CD4-positive, alpha-beta T cell treated with Interferon gamma for 1 hour (primary cell): ENCODE data around the gene XKR7.

Experiments
- DNase-seq: peaks from one replicate; pipeline ENCODE4 v3.0.0-alpha.2; 2020

XKR7 gene

DNA sequence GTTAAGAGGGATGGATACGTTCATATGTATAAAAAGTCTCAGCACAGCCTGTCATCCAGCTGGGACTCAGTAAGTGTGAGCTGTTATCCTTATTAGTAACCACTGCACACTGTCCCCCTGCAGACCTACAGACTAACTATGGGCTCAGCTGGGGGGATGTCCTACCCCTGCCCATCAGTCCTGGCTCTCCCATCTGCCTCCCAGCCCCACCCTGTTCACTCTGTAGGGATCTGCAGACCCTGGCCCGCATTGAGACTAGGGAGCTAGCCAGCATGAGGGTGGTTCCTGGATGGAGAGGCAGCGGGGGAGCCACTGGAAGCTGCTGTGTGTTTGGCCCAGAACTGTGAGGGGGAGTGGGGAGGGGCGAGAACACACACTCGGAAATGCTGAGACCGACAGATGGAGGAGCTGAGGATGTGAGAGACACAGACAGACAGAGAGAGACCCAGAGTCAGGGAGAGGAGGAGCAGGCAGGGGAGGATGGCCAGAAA, 17.1 kb downstream of the XKR7 start:
- no peak for DNase-seq

DNA sequence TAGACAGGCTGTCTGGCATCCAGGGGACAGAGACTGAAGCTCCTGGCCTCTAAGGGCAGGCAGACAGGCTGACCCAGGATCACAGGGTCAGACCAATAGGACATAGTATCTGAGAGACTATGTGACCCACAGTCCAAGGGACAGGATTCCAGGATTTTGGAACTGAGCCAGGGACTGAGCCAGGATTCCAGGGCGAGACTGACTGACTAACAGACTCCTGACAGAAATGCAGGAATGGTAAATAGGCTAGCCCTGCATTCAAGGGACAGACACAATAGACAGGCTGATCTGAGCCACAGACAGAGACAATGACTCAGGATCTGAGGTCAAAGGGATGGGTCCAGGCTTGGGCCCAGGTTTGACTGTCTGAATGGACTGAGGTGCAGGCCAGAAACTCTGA, 19.8 kb downstream of the XKR7 start:
- DNase-seq = no peak

DNA sequence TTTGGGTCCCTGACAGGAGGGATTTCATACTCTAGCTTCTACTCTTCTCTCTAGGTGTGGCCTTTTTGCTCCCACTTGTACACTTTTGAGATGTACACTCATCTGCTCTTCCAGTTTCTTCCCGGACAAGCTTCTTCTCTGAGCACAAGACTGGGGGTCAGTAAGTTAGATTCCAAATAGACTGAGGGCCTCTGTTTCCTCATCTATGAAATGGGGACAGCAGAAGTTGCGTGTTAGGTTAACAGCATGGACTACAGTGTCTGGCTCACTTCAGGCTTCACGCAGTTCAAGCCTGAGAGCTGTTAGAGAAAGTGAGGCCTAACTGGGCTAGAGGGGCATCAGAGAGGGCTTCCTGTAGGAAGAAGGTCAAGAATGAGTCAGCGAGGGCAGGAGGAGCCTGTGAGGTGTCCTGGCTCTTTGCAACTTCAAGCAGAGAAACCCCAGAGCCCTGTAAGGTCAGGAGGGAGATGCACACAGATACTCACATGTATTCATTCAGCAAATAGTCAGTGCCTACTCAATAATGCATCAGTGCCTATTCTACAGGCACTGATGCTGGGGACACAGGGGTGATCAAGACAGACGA, 20.6 kb downstream of the XKR7 start:
- no peak for DNase-seq

DNA sequence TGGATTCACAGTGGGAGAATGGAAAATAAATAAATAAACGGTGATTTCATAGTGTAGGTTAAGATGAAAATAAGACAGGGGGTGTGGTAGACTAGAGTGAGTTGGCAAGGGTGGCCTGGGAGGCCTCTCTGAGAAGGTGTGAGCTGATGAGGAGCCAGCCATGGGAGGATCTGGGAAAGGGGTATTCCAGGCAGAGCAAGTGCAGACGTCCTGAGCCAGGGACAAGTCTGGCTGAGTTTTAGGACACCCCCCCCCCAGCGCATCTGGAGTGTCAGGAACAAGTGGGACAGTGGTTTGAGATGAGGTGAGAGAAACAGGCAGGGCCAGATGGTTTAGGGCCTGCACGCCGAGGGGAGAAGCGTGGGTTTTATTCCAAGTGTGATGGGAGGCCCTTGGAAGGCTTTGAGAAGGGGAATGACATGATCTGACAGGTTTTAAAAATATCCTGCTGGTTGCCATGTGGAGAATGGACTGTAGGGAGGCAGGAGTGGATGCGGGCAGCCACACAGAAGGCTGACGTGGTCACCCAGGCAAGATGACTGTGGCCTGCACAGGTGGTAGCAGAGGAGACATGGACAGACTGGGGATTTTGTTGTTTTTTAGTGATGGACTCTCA, 21.2 kb downstream of the XKR7 start:
- no peak for DNase-seq

DNA sequence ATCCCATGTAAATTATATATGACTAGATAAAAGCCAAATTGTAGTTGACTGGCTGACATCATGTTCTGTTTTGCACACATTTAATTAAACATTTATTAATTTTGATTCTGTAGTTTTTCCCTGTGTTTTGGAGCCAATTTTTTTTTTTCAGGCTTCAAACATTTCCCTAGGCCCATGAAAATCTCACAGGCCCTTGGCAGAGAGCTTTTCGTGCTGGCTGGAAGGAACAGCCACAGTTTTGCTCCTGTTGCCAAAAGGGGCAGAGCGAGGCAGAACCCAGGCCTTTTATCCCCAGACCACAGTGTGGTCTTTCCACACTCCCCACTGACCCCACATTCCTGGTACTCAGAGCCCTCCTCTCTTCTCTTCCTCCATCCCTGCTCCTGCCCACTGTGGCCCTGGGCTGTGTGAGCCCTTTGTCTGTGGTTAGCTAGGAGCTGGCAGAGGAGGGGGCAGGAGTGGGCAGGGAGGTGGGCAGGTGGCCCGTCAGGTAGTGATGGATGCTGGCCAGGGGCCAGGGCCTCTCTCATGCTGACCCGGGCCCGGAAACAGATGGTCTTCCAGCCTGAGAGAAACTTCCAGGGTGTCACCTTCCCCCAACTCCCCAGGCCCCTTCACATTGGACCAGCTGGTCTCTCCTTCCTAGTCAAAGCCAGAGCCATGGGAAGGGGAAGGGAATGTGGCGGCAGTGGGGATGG, 22.8 kb downstream of the XKR7 start:
- no peak for DNase-seq

DNA sequence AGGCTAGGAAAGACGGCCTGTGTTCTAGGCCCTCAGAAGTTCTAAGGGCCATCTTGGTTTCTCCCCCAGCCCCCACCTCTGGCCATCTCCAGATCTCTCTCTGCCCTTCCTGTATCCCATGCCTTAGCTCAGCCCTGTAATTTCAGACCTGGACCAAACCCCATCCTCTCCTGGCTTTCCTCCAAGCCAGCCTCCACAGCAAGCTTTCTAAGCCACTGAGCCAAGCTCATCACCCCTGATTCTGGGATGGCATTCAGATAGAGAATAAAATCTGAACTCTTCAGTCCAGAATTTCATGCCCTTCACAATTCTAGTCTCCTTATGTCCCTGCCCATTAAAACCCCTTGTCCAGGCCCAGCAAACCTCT, 23.4 kb downstream of the XKR7 start:
- no peak for DNase-seq

DNA sequence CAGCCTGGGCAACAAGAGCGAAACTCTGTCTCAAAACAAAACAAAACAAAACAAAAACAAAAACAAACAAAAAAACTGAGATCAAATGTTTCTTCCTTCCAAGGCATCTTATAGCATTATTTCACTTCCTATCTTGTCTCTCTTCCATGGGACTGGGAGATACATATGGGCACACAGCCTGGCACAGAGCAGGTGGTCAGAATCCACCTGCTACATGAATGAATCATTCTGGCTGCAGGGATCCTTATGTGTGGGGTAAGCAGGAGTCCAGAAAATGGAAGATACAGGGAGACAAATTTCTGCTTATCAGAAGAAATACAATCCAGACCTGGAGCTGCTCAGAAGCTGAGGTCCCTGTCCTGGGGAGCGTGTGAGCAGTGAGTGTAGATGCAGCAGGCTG, 24.1 kb downstream of the XKR7 start:
- no peak for DNase-seq

DNA sequence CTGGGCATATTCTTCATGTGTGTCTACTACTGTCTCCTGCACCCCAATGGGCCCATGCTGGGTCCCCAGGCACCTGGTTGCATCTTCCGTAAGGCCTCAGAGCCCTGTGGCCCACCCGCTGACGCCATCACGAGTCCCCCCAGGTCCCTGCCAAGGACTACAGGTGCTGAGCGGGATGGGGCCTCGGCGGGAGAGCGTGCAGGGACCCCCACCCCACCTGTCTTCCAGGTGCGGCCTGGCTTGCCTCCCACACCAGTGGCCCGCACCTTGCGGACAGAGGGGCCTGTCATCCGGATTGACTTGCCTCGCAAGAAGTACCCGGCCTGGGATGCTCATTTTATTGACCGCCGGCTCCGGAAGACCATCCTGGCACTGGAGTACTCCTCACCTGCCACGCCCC, 29.0 kb downstream of the XKR7 start:
- DNase-seq = no peak

DNA sequence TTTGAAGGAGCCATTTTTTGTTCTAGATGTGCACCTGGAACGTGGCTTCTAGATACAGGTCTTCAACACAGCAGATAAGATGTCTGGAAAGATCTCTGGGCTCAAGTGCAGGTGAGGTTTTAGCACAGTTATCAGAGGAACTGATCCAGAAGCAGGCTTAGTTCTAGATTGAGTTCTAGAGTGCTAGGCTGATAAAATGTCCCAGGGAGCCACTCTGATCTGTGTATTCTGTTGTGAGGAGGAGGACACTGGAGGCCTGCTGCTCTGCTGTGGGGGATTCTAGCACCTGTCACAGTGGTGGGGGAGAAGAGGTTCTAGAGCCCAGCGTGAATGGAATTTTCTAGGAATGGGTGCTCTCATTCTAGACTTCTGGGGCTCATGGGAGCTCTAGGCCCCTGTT, 30.3 kb downstream of the XKR7 start:
- no peak for DNase-seq

DNA sequence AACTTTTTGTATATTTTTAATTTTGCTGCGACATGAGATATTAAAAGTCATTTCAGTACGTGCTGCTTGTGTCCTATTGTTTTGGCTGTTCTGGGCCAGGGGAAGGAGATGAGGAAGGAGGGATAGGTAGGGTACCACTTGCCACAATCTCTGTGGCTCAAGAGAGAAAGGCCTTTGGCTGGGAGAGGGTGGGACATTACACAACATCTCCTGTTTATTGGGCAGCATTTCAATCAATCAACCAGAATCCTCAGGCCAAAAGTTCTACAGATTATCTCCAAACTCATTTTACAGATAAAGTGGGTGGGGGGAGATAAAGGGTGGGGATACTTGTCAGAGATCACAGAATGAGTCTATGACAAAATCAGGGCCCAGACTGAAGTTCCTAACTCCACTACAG, 35.4 kb downstream of the XKR7 start:
- no peak for DNase-seq

DNA sequence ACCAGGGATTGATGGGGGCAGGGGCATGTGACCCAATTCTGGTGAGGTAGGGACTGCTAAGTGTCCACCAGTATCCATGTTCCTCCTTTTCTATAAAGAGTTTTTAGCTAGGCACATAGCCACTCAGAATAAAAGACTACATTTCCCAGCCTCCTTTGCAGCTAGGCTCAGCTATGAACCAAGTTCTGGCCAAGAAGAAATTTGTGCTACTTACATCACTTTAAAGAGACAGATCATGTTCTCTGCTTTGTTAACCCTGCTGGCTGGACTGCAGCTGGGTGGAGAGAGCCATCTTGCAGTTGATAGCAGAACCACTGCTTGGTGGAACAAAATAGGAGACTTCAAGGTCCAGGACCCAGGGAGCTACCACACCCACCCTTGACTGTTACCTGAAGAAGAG, 37.0 kb downstream of the XKR7 start:
- DNase-seq = no peak

DNA sequence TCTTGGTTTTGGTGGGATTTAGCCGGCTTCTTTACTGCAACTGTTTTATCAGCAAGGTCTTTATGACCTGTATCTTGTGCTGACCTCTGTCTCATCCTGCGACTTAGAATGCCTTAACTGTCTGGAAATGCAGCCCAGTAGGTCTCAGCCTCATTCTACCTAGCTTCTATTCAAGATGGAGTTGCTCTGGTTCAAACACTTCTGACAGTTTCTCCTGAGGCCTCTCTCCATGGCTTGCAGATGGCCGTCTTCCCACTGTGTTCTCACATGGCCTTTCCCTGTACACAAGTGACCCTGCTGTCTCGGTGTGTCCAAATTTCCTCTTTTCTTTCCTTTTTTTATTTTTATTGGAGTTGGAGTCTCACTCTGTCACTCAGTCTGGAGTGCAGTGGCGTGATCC, 38.1 kb downstream of the XKR7 start:
- no peak for DNase-seq

DNA sequence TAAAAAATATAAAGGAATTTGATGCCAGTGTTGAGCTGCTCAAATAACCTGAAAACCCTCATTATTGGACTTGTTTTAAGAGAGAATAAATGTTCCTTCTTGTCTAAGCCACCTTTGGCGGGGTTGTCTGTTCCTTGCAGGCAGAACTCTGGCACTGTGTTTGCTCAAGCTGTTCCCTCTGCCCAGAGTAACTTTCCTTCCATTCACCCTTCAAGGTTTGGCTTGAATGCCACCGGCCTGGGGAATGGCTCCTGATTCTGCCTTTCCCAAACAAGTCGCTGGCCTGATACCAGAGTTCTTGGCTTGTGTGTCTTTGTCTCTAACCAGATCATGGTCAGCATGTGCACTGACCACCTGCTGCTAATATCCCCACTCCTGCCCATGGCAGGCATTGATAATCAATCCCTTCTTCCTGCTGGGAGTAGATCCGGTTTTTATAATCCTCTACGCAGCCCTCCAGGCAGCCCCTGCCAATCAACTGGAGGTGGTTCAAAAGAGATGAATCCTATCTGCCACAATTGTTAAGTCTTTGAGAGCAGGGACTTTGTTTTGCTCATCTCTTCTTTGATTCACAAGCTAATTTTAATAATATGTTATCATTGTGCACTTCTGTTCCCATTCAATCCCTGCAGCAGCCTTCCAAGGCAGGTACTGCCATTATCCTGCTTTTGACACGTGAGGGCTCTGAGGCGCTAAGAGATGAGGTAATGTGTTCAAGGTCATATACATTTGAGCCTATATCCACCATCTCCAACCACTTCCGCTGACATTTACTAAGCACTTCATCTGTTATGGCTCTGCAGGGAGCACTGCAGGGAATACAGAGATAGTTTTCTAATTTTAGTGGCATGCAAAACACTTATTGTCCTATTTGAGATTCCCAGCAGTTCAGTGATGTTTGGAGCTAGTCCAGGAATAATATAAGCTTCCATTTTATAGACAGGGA, 39.2 kb downstream of the XKR7 start:
- DNase-seq = no peak

DNA sequence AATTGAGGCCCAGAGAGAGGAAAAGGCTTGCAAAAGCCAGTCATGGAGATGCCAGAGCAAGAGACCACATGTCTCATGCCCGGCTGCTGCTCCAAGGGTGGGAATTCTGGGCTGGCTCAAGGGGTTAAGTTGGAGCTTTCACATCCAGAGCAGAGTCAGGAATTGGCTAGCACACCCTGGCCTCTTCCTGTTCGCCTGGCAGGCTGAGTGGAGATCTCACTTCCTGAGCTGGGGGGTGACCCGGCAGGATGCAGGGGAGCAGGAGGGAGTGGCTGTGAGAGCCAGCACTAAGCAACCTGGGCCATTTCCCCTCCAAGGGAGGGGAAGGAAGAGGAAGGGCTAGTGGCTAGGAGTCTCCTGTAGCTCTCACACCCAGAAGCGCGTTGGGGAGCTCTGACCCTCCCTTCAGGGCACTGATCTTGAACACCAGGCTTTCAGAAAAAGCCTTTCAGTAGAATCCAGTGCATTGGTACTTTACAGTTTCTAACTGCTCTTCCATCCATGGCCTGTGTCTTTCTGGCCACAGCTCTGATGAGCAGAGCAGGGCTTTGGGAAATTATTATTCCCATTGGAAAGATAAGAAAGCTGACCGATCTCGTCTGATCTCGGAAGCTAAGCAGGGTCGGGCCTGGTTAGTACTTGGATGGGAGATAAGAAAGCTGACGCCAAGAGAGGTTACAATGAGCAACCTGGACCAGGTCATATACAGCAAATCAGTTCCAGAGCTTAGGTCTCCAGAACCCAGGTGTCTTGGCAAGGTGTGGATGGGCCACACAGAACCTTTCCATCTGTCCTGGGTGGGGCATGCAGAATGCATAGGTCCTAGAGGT, 40.1 kb downstream of the XKR7 start:
- no peak for DNase-seq

DNA sequence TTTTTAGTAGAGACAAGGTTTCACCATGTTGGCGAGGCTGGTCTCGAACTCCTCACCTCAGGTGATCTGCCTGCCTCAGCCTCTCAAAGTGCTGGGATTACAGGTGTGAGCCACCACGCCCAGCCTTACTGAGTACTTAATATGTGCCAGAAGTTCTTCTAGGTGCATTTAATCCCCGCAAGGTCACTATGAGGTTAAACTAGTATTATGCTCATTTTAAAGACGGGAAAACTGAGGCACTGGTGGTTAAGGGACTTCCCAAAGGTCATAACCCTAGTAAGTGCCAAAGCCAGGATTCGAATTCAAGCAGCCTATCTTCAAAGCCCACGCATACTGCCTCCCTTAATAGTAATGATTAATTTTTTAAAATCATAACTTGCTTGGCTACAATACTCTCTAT, 41.6 kb downstream of the XKR7 start:
- no peak for DNase-seq

DNA sequence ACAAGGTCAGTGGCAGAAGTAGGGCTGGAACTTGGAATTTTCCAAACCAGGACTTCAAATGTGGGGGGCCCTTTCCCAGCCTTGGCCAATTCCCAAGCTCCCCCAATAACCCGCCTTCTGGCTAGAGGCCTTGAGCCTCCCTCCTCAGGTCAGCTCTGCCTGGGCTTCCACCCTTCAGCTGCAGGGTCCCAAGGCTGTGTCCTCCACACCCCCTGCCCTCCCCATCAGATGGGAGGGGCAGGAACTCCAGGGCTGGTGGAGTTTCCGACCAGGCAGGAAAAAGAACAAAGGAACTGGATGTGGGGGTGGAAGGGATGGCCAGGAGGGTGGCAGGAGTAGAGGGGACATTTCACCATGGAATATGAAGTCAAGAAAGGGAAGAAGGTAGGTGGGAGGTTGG, 42.1 kb downstream of the XKR7 start, which contains the start of gene CCM2L:
TSS of gene CCM2L (plus strand) at position 338 of the 400 bp plus-strand sequence. CDS start at position 355, 17 bp downstream.
- no peak for DNase-seq

DNA sequence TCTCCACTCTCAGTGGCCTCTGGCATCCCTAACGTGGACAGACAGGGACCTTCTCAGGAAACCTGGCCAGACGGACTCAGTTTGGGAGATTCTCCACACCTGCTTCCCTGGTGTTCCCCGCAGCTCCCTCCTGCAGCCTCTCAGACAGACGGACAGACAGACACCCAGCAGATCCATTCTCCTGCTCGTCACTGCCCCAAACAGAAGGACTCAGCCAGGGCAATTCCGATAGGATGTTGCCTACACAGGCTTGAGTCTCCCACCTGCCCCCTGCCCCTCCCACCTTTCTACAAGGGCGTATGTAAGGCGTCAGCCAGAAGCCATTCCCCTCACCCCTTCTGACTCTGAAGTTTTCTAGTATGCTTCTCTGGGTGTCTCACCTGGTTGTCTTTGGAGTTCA, 42.7 kb downstream of the XKR7 start:
- DNase-seq = no peak

DNA sequence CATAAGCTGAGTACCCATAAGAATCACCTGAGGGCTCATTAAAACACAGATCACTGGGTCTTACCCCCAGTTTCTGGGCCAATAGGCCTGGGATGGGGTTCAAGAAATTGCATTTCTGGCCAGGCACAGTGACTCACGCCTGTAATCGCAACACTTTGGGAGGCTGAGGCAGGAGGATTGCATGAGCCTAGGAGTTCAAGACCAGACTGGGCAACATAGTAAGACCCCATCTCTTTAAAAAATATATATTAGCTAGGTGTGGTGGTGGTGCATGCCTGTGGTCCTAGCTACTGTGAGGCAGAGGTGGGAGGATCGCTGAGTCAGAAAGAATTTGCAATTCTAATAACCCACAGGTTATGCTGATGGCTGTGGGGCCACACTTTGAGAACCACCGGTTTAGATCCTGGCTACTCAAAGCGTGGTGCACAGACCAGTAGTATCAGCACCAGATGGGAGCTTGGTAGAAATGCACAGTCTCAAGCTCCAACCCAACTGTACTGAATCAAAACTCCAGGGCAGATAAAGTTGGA, 44.3 kb downstream of the XKR7 start:
- DNase-seq = no peak

DNA sequence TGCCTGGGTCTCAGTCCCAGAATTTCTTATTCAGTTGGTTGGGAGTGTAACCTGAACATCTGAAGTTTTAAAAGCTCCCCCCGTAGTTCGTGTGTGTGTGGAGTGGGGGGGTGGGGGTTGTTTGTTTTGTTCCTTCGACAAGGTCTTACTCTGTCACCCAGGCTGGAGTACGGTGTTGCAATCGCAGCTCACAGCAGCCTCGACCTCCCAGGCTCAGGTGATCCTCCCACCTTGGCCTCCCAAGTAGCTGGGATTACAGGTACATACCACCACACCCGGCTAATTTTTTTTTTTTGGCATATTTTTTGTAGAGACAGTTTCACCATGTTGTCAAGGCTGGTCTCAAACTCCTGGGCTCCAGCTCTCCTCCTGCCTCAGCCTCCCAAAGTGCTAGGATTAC, 45.4 kb downstream of the XKR7 start:
- no peak for DNase-seq

DNA sequence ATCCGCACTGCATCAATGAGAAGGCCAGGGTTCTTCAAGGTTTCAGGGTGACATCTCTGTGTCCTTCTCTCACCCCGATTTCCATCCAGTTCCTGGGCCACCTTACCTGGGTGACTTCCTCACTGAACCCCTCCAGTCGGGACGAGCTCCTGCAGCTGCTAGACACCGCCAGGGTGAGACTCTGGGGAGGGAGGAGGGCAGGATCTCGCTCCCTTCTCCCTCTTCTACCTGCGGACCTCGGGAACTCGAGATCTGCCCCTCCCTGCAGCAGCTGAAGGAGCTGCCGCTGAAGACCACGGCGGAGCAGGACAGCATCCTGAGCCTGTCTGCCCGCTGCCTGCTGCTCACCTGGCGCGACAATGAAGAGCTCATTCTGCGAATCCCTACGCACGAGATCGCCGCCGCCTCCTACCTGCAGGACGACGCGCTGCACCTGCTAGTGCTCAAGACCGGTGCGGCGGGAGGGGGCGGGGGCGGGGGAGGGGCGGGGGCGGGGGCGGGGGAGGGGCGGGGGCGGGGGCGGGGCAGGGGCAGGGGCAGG, 49.8 kb downstream of the XKR7 start:
- DNase-seq = peak; percentile 65

DNA sequence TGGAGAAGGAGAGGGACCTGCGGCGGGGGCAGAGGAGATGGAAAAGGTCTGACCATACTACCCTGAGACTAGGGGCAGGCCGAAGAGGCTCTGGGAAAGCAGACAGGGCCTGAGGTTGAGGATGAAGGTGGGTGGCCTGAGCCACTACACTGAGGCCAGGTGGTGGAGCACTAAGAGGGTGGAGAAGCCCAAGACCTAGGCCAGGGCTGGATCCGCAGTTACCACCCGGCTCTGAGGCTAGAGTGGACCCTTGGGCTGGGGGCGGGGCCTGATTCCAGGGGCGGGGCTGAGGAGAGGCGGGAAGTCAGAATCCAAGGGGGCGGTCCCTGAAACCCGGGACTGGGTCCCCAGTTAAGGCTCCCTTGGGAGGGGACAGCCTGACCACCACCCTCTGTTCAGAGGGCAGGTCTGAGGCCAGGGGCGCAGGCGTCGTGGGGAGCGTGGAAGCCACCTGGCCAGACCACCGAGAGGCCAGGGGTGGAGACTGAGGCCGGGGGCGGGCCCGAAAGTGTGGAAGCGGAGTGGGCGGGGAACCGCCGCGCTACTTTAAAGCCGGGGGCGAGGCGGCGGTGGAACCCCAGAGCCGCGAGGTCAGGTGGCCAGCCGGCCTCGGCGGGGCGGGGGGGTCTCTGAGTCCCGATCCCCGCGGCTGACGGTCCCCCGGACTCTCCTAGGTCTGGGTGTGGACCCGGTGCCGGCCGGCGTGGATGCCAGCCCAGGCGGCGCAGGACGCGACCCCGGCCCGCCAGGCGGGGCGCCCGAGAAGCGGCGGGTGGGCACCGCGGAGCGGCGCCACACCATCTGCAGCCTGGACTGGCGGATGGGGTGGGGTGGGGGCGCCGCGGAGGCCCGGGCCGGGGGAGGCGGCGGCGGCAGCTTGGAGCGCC, 50.6 kb downstream of the XKR7 start:
- peak; percentile 16 for DNase-seq
